Endothelial cell of hepatic sinusoid (primary cell): ENCODE measurements around the gene STRA6.

Experiments
- in situ Hi-C: cut with HindIII; loops from 2 replicates; pipeline ENCODE4 v1.10.0; 2017; ENCODE audit warnings: low sequenced_read_pairs

The STRA6 gene

GRCh38 chr15:74228723-74229081 is 26.1 kb upstream of the STRA6 start:
- in situ Hi-C loops = loop anchor here (5.0 kb wide), 1 partner anchor 56 kb away; the partner anchor contains the start of gene ISLR

- in situ Hi-C loops = loop anchor here (5.0 kb wide), 1 partner anchor 56 kb away; the partner anchor contains the start of gene ISLR
Measured at GRCh38 chr15:74227968-74228722, 25.6 kb upstream of the STRA6 start.

DNA sequence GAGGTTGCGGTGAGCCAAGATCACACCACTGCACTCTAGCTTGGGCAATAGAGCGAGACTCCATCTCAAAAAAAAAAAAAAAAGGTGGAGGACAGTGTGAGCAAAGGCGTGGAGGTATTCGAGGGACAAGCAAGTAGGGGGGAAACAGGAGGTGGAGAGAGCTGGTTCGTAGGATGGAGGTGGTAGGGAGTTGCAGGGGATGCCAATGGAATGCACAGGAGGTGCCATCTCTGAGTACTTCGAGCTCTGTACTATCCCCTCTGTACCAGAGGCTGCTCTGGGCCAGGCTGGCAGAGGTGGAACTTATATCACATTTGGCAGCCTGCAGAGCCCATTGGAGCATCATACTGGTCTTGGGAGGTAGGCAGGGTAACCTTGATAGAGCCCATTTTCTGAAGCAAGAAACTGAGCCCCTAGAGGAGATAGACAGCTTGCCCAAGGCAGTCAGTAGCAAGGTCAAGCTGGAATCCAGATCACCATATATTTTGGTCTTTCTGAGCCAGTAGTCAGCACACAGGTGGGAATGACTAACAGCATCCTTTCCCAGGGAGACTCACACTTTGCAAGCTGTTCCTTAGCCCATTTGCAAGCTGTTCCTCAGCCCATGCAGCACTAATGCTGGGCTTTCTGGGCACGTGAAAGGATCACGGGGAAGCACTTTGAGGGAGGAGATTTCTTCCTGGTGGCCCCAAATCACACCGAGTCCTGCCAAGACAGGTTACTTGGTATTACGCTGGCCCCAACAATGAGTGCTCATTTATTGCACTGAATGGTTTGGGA is 24.4 kb upstream of the STRA6 start:
- in situ Hi-C loops = loop anchor here (5.0 kb wide), 1 partner anchor 55 kb away; the partner anchor contains the start of gene ISLR

DNA sequence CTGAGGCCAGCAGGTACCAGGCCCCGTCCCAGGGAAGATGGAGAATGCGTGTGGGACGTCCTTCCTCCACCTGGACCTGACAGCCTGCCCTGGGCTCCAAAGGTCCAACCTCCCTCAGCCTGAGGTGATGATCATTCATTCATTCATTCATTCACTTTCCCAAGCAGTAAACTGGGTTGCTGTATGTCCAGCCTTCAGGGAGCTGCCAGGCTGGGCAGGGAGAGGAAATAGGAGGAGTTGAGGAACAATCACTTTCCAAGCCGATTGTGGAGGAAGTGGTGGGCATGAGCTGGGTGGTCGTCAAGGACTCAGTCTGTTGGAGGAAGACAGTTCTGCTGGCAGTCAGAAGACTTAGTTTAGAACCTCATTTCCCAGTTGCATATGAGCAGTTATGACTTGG is 23.3 kb upstream of the STRA6 start:
- in situ Hi-C loops = loop anchor here (5.0 kb wide), 1 partner anchor 54 kb away; the partner anchor contains the start of gene ISLR

GRCh38 chr15:74222240-74223119 is 19.9 kb upstream of the STRA6 start:
- in situ Hi-C loops = no loop called here

- in situ Hi-C loops = no loop called here
Measured at GRCh38 chr15:74221399-74222239, 19.0 kb upstream of the STRA6 start.

DNA sequence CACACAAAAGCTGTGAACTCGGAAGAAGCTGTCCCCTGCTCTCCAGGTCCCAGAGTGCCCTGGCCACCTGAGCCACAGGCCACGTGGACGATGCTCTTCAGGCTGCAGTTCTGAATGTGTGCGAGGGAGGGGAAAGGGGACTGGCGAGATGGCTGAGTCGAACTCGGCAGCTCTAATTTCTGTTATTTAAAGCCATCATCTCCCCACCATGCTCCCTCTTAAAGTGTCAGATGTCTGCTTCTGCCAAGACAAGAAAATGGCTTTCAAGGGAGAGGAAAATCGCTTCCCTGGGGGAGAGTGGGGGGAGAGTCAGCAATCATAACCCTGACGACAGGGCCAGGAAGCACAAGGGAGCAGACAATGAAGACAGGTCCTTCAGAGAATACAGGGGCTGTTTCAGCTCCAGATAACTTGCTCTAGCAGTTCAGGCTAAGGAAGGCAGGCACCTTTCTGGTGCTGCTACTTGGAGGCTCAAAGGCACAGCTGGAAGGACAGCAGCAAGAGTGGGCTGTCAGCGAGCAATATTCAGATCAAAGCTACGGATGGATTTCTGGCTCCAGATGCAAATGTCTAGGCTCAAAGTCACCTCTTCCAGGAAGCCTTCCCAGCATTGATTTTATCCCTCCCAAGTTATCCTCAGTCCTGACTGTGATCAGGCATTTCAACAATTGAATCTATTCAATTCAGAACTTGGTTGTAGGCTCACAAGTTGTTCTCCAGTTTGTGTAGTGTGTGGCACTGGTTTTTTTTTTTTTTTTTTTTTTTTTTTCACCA is 18.1 kb upstream of the STRA6 start:
- in situ Hi-C loops = no loop called here

DNA sequence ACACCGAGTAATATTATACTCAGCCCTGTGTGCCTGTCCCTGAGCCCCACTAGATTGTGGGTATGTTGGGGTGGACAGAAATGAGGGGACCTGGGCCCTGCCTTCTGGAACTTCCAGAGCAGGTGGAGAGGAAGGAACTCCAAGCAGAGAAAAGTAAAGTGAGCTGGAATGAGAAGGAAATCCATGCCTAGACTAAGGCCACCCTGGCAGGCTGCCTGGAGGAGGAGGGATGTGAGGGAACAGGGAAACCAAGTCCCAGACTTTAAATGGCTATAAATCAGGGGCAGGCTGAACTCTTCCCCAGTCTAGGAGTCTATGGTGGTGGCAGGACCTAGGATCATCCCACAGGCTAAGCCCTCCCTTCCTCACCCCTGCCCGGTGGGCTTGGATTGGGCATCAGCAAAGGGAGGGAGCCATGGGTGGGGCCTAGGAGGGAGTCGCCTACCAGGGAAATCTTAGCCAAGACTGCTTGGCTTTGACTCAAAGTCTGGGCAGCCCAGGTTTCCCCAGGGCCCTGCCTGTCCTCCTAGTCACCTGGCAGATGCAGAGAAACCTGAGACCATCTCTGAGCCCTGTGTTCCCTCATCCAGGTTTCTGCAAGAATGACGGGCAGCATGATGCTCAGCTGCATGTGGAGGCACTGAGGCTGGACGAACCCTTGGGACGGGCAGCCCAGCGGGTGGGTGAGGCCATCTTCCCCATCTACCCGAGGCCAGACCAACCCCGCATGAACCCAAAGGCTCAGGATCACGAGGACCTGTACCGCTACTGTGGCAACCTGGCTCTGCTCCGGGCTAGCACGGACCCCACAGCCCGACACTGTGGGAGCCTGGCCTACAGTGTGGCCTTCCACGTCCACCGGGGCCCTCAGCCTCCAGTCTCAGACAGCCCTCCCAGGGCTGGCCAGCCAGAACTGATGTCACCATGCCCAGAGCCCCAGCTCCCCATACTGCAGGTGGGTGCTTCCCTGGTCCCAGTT is 15.6 kb upstream of the STRA6 start:
- in situ Hi-C loops = no loop called here

- in situ Hi-C loops = no loop called here
Measured at GRCh38 chr15:74216949-74217348, 14.4 kb upstream of the STRA6 start.

- in situ Hi-C loops = no loop called here
Measured at GRCh38 chr15:74215958-74216357, 13.4 kb upstream of the STRA6 start.

DNA sequence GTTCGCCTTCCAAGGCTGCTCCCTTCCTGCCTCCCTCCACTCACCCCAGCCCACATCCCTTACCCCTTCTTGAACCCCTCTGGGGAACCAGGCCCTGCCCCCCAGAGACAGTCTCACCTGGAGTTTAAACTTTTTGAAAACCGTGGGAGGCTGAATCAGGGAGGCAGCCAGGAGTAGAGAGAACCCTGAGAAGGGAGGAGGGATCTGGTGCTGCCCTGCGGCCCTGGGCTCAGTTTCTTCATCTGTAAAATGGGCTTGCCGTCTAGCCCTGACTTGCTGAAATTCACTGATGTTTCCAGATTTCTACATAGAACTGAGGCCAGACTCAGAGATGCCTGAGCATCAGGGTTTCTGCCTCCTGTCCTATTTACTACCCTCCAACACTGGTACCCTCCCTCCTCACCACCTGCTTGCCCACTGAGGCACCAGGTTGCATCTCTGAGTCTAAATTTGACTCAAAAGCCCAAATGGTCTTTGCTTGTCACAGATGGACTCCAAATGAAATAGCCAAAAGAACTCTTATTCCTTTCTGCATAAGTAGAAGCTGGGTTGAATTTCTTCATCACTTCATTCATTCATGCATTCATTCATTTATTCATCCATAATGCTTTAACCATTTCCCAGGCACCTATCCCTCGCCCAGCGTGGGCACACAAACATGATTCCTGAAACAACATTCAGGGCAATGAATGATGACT is 11.9 kb upstream of the STRA6 start:
- in situ Hi-C loops = no loop called here

DNA sequence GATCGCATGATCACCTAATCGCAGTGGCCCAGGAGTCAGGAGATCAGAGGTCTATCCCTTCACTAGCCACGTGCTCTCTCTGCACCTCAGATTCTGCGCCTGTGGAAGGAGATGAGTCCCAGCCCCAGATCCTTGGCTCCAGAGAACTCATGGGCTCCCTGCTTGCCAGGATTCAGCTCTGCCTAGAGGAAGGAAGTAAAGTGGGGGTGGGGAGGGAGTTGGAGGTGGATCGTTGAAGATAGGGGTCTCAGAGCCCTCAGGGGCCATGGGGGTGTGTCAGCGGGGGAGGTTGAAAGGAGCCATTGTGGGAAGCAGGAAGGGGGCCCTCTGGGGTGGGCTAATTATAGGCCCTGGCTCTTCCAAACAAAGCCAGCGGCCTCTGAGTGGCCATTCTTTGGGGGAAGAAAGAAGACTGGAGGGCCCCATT is 11.3 kb upstream of the STRA6 start:
- in situ Hi-C loops = no loop called here

DNA sequence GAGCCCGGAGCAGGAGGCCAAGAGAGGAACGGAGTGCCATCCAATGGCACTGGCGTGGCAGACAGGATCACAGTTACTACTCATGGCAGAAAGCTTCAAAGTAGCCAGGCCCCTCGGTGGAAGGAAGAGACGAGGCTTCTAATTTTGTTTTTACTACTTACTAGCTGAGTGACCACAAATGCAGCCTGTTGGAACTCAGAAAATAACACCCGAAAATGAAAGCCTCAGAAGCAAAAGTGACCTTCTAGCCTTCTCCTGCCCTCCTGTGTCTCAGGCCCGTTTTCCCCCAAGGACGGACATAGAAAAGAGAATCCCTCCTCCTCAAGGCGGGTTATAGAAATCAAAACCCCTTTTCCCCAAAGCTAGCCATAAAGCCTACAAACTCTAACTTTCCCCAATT is 9.9 kb upstream of the STRA6 start:
- in situ Hi-C loops = no loop called here

- in situ Hi-C loops = no loop called here
Measured at GRCh38 chr15:74211656-74212055, 9.1 kb upstream of the STRA6 start.

- in situ Hi-C loops = no loop called here
Measured at GRCh38 chr15:74210729-74211128, 8.1 kb upstream of the STRA6 start.

GRCh38 chr15:74209997-74210671 is 7.5 kb upstream of the STRA6 start:
- in situ Hi-C loops = no loop called here

- in situ Hi-C loops = no loop called here
Measured at GRCh38 chr15:74209560-74209958, 7.0 kb upstream of the STRA6 start.
